Activated gamma-delta T cell treated with Interleukin-2 at 50 U/mL for 16 hours (primary cell): ENCODE results near the gene DOK6.

Experiments used
- DNase-seq: peaks from one replicate; pipeline ENCODE4 v3.0.0-alpha.2; 2020

Gene DOK6

DNA sequence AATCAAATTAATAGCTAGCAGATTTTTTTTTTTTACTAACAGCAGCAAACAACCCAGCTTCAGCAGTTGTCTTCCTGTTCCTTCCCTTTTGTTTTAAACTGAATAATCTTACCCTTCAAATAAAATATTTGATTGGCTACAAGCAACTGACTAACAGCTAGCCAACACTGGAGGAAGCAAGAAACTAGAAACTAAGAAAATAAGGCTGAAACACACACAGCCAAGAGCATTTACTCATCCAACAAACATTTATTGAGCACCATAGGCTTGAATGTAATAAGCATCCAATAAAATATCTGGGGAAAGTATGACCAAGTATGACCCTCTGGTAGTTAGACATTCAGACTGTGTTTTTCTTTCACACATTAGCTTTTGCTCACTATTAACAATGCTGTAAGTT is 357.8 kb downstream of the DOK6 start:
- DNase-seq, result no peak

- DNase-seq, result no peak
These were observed 358.4 kb downstream of the DOK6 start for GRCh38 chr18:69759046-69759445.

GRCh38 chr18:69763002-69763401 is 362.3 kb downstream of the DOK6 start:
- no peak for DNase-seq

GRCh38 chr18:69763821-69764220 is 363.1 kb downstream of the DOK6 start:
- no peak for DNase-seq

- DNase-seq, result no peak
These were observed 369.6 kb downstream of the DOK6 start for GRCh38 chr18:69770238-69770637.

GRCh38 chr18:69774831-69775230 is 374.1 kb downstream of the DOK6 start:
- no peak for DNase-seq

DNA sequence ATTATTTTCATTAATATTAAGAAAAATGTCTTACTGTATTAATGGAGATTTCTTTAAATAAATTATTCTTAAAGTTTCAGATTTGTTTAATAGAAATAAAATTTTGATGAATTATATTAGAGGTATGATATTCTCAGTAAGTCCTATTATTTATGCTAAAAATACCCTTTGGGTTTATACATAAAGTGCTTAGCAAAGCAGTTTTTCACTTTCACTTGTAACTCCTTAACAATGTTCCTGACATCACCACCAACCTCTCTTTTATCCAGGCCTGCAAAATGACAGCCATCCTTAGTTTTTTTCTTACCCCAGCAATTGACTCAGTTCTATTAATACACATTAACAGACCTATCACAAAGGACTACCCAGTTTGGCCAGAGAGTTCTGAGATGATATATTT is 376.6 kb downstream of the DOK6 start:
- DNase-seq, result no peak

GRCh38 chr18:69778680-69779079 is 378.0 kb downstream of the DOK6 start:
- DNase-seq, result no peak

- no peak for DNase-seq
These were observed 380.2 kb downstream of the DOK6 start for GRCh38 chr18:69780851-69781250.

GRCh38 chr18:69784815-69785214 is 384.1 kb downstream of the DOK6 start:
- no peak for DNase-seq

GRCh38 chr18:69785466-69785865 is 384.8 kb downstream of the DOK6 start:
- DNase-seq, result no peak

- no peak for DNase-seq
These were observed 385.7 kb downstream of the DOK6 start for GRCh38 chr18:69786427-69786826.

- DNase-seq, result no peak
These were observed 387.3 kb downstream of the DOK6 start for GRCh38 chr18:69787825-69788547.

DNA sequence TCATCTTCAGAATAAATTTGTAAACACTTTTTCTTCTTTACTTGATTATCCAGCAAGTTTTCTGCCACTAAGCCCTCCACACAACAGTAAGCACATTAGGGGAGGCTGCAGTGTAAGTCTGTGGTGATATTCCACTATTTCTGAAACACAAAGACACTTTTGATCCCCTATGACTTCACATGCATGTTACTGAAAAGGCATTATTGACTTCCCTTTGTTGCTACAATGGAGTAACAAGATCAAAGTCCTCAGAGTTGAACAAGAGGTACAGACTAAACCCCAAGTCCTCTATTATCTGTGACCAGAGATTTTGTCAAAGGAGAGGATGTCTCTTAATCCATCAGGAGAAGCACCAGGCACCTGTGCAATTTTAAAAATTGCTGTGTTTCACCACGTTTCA is 389.1 kb downstream of the DOK6 start:
- DNase-seq, result no peak

DNA sequence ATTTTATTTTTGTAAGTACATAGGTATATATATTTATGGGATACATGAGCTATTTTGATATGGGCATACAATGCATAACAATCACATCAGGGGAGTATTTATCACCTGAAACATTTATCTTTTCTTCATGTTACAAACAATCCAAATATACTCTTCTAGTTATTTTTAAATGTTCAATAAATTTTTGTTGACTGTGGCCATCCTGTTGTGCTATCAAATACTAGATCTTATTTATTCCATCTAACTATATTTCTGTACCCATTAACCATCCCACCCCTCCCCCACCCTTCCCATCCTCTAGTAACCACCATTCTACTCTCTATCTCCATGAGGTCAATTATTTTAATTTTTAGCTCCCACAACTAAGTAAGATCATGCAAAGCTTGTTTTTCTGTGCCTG is 390.0 kb downstream of the DOK6 start:
- DNase-seq, result no peak

- DNase-seq, result no peak
These were observed 395.1 kb downstream of the DOK6 start for GRCh38 chr18:69795791-69796190.

DNA sequence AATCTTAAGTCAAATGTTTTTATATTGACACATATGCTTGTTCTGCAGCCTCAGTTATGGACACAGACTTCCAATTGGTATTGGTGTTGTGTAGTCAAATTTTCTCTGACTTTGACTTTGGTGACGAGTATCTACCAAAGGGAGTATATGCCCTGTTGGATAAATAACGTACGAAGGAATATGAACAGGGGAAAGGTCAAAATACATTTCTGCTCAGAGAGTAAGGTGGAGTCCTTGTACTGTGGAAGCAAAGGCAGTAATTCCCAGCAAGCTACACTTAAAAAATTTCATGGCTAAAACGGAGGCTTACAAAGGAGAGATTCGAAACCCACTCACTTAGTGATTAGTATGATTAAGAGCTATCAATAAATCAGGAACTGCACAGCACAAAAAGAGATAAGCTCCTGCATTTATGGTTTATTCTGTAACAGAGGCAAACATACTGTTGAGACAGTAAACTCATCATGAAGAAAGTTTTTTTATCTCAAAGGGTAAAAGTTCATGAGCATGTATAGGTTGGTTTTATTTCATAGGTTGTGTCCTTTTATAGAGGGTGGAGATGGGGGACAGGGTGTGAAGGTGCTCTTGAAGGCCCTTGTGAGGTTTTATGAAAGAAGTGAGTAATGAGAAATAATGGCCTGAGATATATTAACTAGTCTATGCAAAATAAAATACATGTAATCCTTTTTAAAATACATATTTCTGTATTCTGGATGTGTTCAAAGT is 404.3 kb downstream of the DOK6 start:
- DNase-seq, result no peak

DNA sequence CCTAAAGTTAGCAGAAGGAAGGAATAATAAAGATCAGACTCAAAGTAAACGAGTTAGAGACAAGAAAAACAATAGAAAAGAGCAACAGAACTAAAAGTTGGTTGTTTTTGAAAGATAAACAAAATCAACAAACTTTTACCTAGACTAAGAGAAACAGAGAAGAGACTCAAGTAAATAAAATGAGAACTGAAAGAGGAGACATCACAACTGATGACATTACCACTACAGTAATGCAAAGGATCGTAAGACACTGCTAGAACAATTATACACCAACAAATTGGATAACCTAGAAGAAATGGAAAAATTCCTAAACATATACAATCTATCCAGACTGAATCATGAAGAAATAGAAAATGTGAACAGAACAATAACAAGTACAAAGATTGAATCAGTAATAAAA is 407.7 kb downstream of the DOK6 start:
- DNase-seq, result no peak

GRCh38 chr18:69813559-69813958 is 412.9 kb downstream of the DOK6 start:
- no peak for DNase-seq

DNA sequence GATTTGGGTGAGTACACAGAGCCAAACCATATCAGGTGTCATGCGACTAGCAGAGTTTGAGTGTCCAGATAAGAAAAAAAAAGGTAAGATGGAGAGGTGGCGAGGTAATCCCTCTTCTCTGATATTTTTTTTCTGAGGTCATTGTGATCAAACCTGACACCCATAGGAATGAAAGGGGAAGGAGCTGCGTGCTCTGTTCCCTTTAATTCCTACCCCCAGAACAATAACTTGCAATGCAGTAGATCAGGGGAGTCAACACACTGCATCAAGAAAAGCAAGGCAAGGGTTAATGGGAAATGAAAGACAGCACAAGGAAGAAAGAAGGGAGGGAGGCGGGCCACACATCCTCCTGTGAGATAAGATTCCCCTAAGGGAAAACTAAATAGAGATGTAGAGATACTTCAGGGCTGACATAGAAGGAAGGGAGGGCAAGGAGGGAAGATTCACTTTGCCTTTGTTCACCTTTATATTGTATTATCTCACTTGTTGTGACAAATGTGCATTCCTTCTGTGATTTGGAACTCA is 414.2 kb downstream of the DOK6 start:
- DNase-seq, result no peak

DNA sequence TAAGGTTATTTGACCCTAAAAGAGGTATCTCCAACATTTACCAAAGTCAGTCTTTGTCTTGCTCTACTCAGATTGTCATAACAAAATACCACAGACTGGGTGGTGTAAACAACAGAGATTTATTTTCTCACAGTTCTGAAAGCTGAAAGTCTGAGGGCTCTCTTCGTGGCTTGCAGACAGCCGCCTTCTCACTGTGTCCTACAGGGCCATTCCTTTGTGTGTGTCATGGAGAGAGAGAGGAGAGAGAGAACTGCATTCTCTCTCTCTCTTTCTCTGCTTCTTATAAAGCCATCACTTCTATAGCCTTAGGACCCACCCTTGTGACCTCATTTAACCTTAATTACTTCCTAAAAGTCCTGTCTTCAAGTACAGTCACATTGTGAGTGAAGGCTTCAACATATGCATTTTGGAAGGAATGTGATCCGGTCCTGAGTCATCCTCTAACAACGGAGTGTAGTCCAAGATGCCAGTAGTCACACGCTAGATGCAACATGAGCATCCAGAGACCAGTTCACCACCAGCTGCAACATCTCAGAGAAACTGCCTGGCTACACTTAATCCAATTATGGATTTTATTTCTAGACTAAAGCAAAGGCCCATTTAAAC is 416.8 kb downstream of the DOK6 start:
- no peak for DNase-seq

GRCh38 chr18:69819460-69819859 is 418.8 kb downstream of the DOK6 start:
- DNase-seq, result no peak

DNA sequence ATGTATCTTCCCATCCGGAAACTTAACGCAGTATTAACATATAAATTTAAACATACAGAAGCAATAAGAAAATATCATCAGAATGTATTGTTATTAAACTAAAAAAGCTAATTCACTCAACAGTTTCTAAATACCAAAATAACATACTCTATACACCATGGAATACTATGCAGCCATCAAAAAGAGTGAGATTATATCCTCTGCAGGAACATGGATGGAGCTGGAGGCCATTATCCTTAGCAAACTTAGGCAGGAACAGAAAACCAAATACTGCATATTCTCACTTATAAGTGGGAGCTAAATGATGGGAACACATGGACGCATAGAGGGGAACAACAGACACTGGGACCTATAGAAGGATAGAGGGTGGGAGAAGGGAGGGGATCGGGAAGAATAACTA is 419.9 kb downstream of the DOK6 start:
- DNase-seq, result no peak

- DNase-seq, result no peak
These were observed 429.5 kb downstream of the DOK6 start for GRCh38 chr18:69830189-69830588.
